Activated naive CD4-positive, alpha-beta T cell treated with anti-CD3 and anti-CD28 coated beads for 36 hours (primary cell): ENCODE measurements around the gene SORT1. TPM values are rescaled to one million over a fixed set of nuclear protein-coding genes. Genes with fewer than 3 reads are reported as not detected.
"Not testable (repeated sequence)": the region's sequence is repeated elsewhere in the genome, so short reads cannot be mapped to it uniquely, and the experiment has no call there.

Source experiments
- CTCF ChIA-PET: fragments of 350-600 bp; sonication (Branson Sonifier 250); formaldehyde crosslinking; loops from one replicate; lab custom pipeline; 2021; ENCODE audit warnings: antibody characterized with exemption; lab: Charles Lee
- DNase-seq: peaks from one replicate; pipeline ENCODE4 v3.0.0-alpha.2; 2020
- H3K27ac Mint-ChIP-seq: one replicate; pipeline ENCODE4 v1.8.0; 2021; ENCODE audit warnings: mild to moderate bottlenecking, mixed read lengths
- H3K27me3 Mint-ChIP-seq: one replicate; pipeline ENCODE4 v1.8.0; 2021; ENCODE audit warnings: low read depth, mixed read lengths
- H3K36me3 Mint-ChIP-seq: one replicate; pipeline ENCODE4 v1.8.0; 2021; ENCODE audit warnings: low read depth, mixed read lengths
- H3K4me1 Mint-ChIP-seq: one replicate; pipeline ENCODE4 v1.8.0; 2021; ENCODE audit warnings: low read depth, mixed read lengths
- H3K4me3 Mint-ChIP-seq: one replicate; pipeline ENCODE4 v1.8.0; 2021; ENCODE audit warnings: mild to moderate bottlenecking, moderate library complexity, mixed read lengths
- H3K9me3 Mint-ChIP-seq: one replicate; pipeline ENCODE4 v1.8.0; 2021; ENCODE audit warnings: mixed read lengths
- intact Hi-C: fragments of 100-400 bp; cut with micrococcal nuclease; formaldehyde crosslinking; loops from one replicate; pipeline ENCODE4 v1.15.1; 2023
- total RNA-seq, 2 experiments: library from RNA; stranded (reverse); gene quantifications; one replicate each; pipeline ENCODE4 v1.2.3, GENCODE V29; 2021

Gene SORT1
- total RNA-seq, 2 experiments from 2014 or later, result 0.32 to 0.33 TPM

GRCh38 chr1:109315288-109315687 is 82.4 kb downstream of the SORT1 start:
- intact Hi-C loops, result no loop called here
- H3K4me3 Mint-ChIP-seq, result no peak overlapping the region
- DNase-seq, result no peak
- no peak overlapping the region for H3K27ac Mint-ChIP-seq
- H3K9me3 Mint-ChIP-seq, result no peaks in the 10 kb centered on the region
- no peaks in the 10 kb centered on the region for H3K27me3 Mint-ChIP-seq
- no peaks in the 10 kb centered on the region for H3K4me1 Mint-ChIP-seq
- CTCF ChIA-PET, result no interaction called here
- H3K36me3 Mint-ChIP-seq, result no peaks in the 10 kb centered on the region

GRCh38 chr1:109314795-109315194 is 82.9 kb downstream of the SORT1 start:
- no peak overlapping the region for H3K4me3 Mint-ChIP-seq
- CTCF ChIA-PET, result no interaction called here
- H3K27me3 Mint-ChIP-seq, result no peaks in the 10 kb centered on the region
- DNase-seq, result no peak
- no peak overlapping the region for H3K27ac Mint-ChIP-seq
- H3K36me3 Mint-ChIP-seq, result no peaks in the 10 kb centered on the region
- no peaks in the 10 kb centered on the region for H3K4me1 Mint-ChIP-seq
- no peaks in the 10 kb centered on the region for H3K9me3 Mint-ChIP-seq
- intact Hi-C loops, result no loop called here

- no peak for DNase-seq
- CTCF ChIA-PET, result interaction anchor here (0.6 kb wide), 1 partner anchor 68 kb away, joined by 5 read pairs; no protein-coding TSS in a partner anchor
- intact Hi-C loops, result no loop called here
- Mint-ChIP-seq H3K27me3 (peaks cover 1% of the 10 kb centered on the region), H3K27ac (no peak overlapping the region), H3K4me1 (no peaks in the 10 kb centered on the region), H3K4me3 (no peak overlapping the region), H3K9me3 (no peaks in the 10 kb centered on the region), H3K36me3 (no peaks in the 10 kb centered on the region)
These were observed 84.5 kb downstream of the SORT1 start for GRCh38 chr1:109312978-109313775.

GRCh38 chr1:109312246-109312645 is 85.5 kb downstream of the SORT1 start:
- H3K27me3 Mint-ChIP-seq, result peaks cover 1% of the 10 kb centered on the region
- H3K4me3 Mint-ChIP-seq, result no peak overlapping the region
- no peak for DNase-seq
- CTCF ChIA-PET, result interaction anchor here (0.6 kb wide), 1 partner anchor 86 kb away, joined by 3 read pairs; no protein-coding TSS in a partner anchor
- no peaks in the 10 kb centered on the region for H3K36me3 Mint-ChIP-seq
- H3K9me3 Mint-ChIP-seq, result no peaks in the 10 kb centered on the region
- intact Hi-C loops, result no loop called here
- no peak overlapping the region for H3K27ac Mint-ChIP-seq
- H3K4me1 Mint-ChIP-seq, result no peaks in the 10 kb centered on the region

DNA sequence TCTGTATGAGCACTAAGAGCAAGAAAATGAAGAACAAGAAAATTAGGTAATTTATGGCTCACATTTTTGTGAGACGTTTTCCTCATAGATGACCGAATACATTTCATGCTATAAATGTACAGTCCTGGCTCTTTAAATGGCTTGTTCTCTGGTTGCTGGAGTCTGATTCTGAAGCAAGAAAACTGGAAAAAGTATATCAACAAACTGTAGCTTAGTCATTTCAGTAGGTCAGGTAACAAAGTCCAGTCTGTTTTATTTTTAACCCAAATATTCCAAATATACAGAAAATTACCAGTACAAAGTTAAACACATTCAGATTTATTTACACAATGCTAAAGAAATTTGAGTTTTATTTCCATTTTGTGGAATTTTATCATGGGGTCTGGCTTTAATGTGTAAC is 88.4 kb downstream of the SORT1 start:
- CTCF ChIA-PET, result no interaction called here
- Mint-ChIP-seq H3K27me3 (peaks cover 1% of the 10 kb centered on the region), H3K36me3 (no peaks in the 10 kb centered on the region), H3K4me1 (no peaks in the 10 kb centered on the region), H3K27ac (no peak overlapping the region), H3K9me3 (no peaks in the 10 kb centered on the region), H3K4me3 (no peak overlapping the region)
- intact Hi-C loops, result no loop called here
- no peak for DNase-seq

- H3K36me3 Mint-ChIP-seq, result no peaks in the 10 kb centered on the region
- DNase-seq, result no peak
- no peak overlapping the region for H3K27ac Mint-ChIP-seq
- H3K9me3 Mint-ChIP-seq, result no peaks in the 10 kb centered on the region
- no peaks in the 10 kb centered on the region for H3K4me1 Mint-ChIP-seq
- peaks cover 1% of the 10 kb centered on the region for H3K27me3 Mint-ChIP-seq
- CTCF ChIA-PET, result interaction anchor here (1.1 kb wide), 1 partner anchor 25 kb away, joined by 3 read pairs; the partner anchor contains the start of gene PSRC1
- no peak overlapping the region for H3K4me3 Mint-ChIP-seq
- intact Hi-C loops, result no loop called here
These were observed 90.3 kb downstream of the SORT1 start for GRCh38 chr1:109307274-109308021.

DNA sequence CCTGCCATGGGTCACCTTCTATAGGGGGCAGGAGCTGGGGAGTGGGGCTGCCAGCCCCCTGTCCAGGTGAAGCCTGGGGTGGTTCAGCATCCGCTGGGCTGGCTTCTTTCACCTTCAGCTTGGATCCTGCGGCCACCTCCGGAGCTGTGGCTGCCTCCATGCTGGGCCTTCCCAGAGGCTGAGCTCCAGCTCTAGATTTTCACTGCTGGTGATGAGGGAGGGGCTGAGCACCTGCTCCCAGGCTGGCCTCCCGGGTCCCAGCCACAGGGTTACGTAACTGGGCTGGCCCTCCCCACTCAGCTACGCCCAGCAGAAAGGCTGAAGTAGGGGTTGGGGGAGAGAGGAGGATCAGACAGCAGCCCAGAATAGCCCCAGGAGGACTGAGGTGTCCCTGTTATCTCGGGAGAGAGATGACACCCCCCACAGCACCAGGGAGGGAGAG is 90.9 kb downstream of the SORT1 start, which contains the start of gene MYBPHL:
Gene MYBPHL (minus strand): TSS at position 180 of the 442 bp plus-strand sequence. CDS start 20 bp downstream, at position 160.
- H3K9me3 Mint-ChIP-seq, result no peaks in the 10 kb centered on the region
- H3K4me3 Mint-ChIP-seq, result no peak within 1 kb of the TSS
- H3K27me3 Mint-ChIP-seq, result peaks cover 1% of the 10 kb centered on the region
- intact Hi-C loops, result no loop called here
- CTCF ChIA-PET, result no interaction called here
- H3K4me1 Mint-ChIP-seq, result no peaks in the 10 kb centered on the region
- no peaks in the 10 kb centered on the region for H3K36me3 Mint-ChIP-seq
- no peak for DNase-seq
- H3K27ac Mint-ChIP-seq, result no peak within 1 kb of the TSS

GRCh38 chr1:109305991-109306390 is 91.7 kb downstream of the SORT1 start:
- H3K9me3 Mint-ChIP-seq, H3K27ac Mint-ChIP-seq, DNase-seq, intact Hi-C loops, H3K36me3 Mint-ChIP-seq, H3K27me3 Mint-ChIP-seq, H3K4me1 Mint-ChIP-seq, CTCF ChIA-PET, H3K4me3 Mint-ChIP-seq: not testable (repeated sequence)

GRCh38 chr1:109304226-109304920 is 93.3 kb downstream of the SORT1 start:
- Mint-ChIP-seq H3K4me1 (no peaks in the 10 kb centered on the region), H3K36me3 (no peaks in the 10 kb centered on the region), H3K4me3 (no peak overlapping the region), H3K27me3 (peaks cover 3% of the 10 kb centered on the region), H3K9me3 (no peaks in the 10 kb centered on the region), H3K27ac (no peak overlapping the region)
- CTCF ChIA-PET, result interaction anchor here (1.0 to 1.1 kb wide), 3 partner anchors 23 to 228 kb away, joined by 3 to 7 read pairs (median 5); no protein-coding TSS in a partner anchor
- intact Hi-C loops, result no loop called here
- DNase-seq, result no peak

- no peaks in the 10 kb centered on the region for H3K36me3 Mint-ChIP-seq
- no peaks in the 10 kb centered on the region for H3K9me3 Mint-ChIP-seq
- H3K4me3 Mint-ChIP-seq, result no peak overlapping the region
- H3K27me3 Mint-ChIP-seq, result peaks cover 10% of the 10 kb centered on the region
- DNase-seq, result no peak
- intact Hi-C loops, result no loop called here
- H3K4me1 Mint-ChIP-seq, result no peaks in the 10 kb centered on the region
- CTCF ChIA-PET, result no interaction called here
- H3K27ac Mint-ChIP-seq, result no peak overlapping the region
These were observed 95.8 kb downstream of the SORT1 start for GRCh38 chr1:109301874-109302273.

DNA sequence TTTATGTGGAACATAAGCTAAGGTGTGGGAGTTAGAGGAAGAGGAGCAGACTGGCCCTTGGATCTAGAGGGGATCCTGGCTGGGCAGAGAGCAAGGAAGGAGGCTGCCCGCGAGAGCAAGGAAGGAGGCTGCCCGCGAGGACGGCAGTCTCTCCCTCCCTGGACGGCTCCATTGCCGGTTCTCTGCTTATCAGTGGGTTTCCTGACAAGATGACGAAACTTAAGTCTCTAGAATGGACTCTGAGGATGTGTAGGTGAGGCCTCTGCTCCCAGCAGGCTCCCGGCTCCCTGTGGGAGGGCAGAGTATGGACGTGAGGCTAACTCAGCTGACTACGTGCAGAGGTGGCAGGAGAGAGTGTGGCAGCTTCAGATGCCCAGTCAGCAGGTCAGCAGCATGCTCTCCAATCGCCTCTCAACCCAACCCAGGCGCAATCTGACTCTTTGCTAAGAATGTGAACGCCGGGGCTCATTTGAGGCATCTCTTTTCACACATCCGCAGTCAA is 97.0 kb downstream of the SORT1 start:
- no peaks in the 10 kb centered on the region for H3K36me3 Mint-ChIP-seq
- no peaks in the 10 kb centered on the region for H3K4me1 Mint-ChIP-seq
- no peak for DNase-seq
- intact Hi-C loops, result no loop called here
- peaks cover 10% of the 10 kb centered on the region for H3K27me3 Mint-ChIP-seq
- H3K4me3 Mint-ChIP-seq, result no peak overlapping the region
- no peak overlapping the region for H3K27ac Mint-ChIP-seq
- CTCF ChIA-PET, result interaction anchor here (0.8 to 1.5 kb wide), 2 partner anchors 8 to 97 kb away, joined by 3 read pairs; partner anchors contain the start of gene SORT1
- H3K9me3 Mint-ChIP-seq, result no peaks in the 10 kb centered on the region
